Activated CD8-positive, alpha-beta memory T cell treated with anti-CD3 and anti-CD28 coated beads, Interleukin-2, amount 10 ng/mL, durations not matched to agents 7 days and 5 days (primary cell): ENCODE measurements around the gene PDIA6. TPM values are rescaled to one million over a fixed set of nuclear protein-coding genes. Genes with fewer than 3 reads are reported as not detected.
"Not testable (repeated sequence)": the region's sequence is repeated elsewhere in the genome, so short reads cannot be mapped to it uniquely, and the experiment has no call there.

Source experiments
- ATAC-seq: fragments of 150-1000 bp; cut with Tn5 transposase; one replicate; pipeline ENCODE4 v1.10.0; 2021; ENCODE audit warnings: moderate library complexity
- CTCF ChIA-PET: fragments of 350-600 bp; sonication (Branson Sonifier 250); formaldehyde crosslinking; loops from one replicate; lab custom pipeline; 2021; ENCODE audit warnings: antibody characterized with exemption; lab: Charles Lee
- DNase-seq: peaks from one replicate; pipeline ENCODE4 v3.0.0-alpha.2; 2020
- H3K27ac Mint-ChIP-seq: one replicate; pipeline ENCODE4 v1.8.0; 2021; ENCODE audit warnings: mild to moderate bottlenecking, mixed read lengths
- H3K27me3 Mint-ChIP-seq: one replicate; pipeline ENCODE4 v1.8.0; 2021; ENCODE audit warnings: mixed read lengths
- H3K36me3 Mint-ChIP-seq: one replicate; pipeline ENCODE4 v1.8.0; 2021; ENCODE audit warnings: mild to moderate bottlenecking, mixed read lengths
- H3K4me1 Mint-ChIP-seq: one replicate; pipeline ENCODE4 v1.8.0; 2021; ENCODE audit warnings: mixed read lengths
- H3K4me3 Mint-ChIP-seq: one replicate; pipeline ENCODE4 v1.8.0; 2021; ENCODE audit warnings: mild to moderate bottlenecking, moderate library complexity, mixed read lengths
- H3K9me3 Mint-ChIP-seq: one replicate; pipeline ENCODE4 v1.8.0; 2022; ENCODE audit warnings: low read depth, mixed read lengths
- total RNA-seq, 2 experiments: library from RNA; stranded (reverse); gene quantifications; one replicate each; pipeline ENCODE4 v1.2.3, GENCODE V29; 2021

Gene PDIA6
- total RNA-seq, 2 experiments from 2014 or later = 134 to 174 TPM

DNA sequence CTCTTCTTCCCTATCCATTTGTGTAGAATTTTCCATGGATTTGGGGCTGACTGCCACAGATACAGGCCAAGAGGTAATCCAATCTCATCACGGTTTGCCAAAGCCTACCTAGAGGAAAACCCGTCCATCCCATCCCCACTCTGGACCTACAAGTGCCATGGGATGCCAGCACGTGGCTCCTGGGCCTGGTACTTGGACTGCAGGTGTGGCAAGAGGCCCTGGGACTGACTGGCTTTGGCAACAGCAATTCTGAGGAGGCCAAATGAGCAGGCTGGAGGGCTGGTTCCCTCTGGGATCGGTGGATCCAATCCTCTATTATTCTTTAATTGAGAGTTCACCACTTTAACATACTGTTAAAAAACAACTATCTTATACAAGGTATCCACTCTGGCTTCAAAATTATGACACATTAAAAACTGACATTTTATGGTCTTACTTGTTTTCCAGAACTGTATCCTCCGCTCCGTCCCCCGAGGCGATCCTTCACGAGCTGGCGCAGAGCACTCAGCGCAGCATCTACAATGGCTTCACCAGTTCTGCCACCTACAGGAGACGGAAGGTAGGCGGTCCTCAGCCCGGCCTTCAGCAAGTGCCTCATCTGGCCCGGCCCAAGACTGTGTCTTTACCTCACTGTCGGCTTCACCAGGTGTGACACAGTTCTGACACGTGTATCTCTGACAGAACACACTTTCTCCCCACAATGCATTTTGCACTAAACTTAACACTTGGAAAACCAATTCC, 19.8 kb downstream of the PDIA6 start:
- no peaks in the 10 kb centered on the region for H3K27me3 Mint-ChIP-seq
- H3K9me3 Mint-ChIP-seq = no peaks in the 10 kb centered on the region
- peaks cover 64% of the 10 kb centered on the region for H3K36me3 Mint-ChIP-seq
- H3K4me3 Mint-ChIP-seq = no peak overlapping the region
- ATAC-seq (no peak), DNase-seq (no peak)
- H3K4me1 Mint-ChIP-seq = peaks cover 29% of the 10 kb centered on the region
- CTCF ChIA-PET = interaction anchor here (0.6 to 1.7 kb wide), 4 partner anchors 9 to 332 kb away, joined by 3 to 4 read pairs (median 4); no protein-coding TSS in a partner anchor
- peak overlapping the region; percentile 5 for H3K27ac Mint-ChIP-seq

DNA sequence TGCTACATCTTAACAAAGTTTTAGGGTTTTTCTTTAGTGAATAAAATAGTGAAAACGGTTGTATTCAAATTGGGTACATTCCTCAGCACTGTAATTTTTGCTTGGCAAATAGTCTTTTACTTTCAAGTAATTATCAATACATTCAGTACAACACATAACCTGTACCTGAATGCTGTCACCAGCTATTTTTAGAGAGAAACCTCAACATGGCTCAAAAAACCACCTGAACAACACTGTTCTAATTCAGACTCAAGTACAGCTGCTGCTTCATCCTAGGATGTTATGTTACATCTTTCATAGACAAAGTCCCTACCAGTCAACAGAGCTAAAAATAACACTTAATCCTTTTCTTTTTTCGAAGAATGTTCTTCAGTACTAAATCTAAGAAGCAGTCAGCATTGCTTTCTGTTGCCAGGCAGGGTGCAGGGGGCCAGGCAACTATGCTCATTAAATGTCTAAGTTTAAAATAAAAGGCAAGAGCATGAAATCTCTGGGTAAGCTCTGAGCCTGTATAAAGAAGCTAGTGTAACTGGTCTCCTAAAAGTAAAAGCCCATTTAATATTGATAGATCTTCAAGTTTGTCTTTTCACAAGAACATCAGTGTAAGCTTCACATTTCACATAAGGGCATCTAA, 20.5 kb downstream of the PDIA6 start:
- ATAC-seq (no peak), DNase-seq (no peak)
- Mint-ChIP-seq H3K36me3 (peaks cover 67% of the 10 kb centered on the region), H3K4me1 (peaks cover 30% of the 10 kb centered on the region), H3K9me3 (no peaks in the 10 kb centered on the region), H3K27me3 (no peaks in the 10 kb centered on the region), H3K27ac (peak overlapping the region; percentile 85), H3K4me3 (no peak overlapping the region)
- CTCF ChIA-PET = interaction anchor here (0.6 to 1.7 kb wide), 5 partner anchors 8 to 332 kb away, joined by 3 to 4 read pairs (median 4); partner anchors contain the start of gene PDIA6

- Mint-ChIP-seq H3K4me3 (peak overlapping the region; percentile 66), H3K36me3 (peaks cover 66% of the 10 kb centered on the region), H3K9me3 (no peaks in the 10 kb centered on the region), H3K27me3 (no peaks in the 10 kb centered on the region), H3K27ac (peak overlapping the region; percentile 85), H3K4me1 (peaks cover 28% of the 10 kb centered on the region)
- CTCF ChIA-PET = no interaction called here
- peak; percentile 92 for ATAC-seq
- peak; percentile 55 for DNase-seq
Measured at GRCh38 chr2:10790228-10790973, 22.2 kb downstream of the PDIA6 start.

- H3K4me1 Mint-ChIP-seq = peaks cover 28% of the 10 kb centered on the region
- H3K27me3 Mint-ChIP-seq = no peaks in the 10 kb centered on the region
- no peak overlapping the region for H3K27ac Mint-ChIP-seq
- no peak overlapping the region for H3K4me3 Mint-ChIP-seq
- DNase-seq = no peak
- peaks cover 71% of the 10 kb centered on the region for H3K36me3 Mint-ChIP-seq
- no peak for ATAC-seq
- no peaks in the 10 kb centered on the region for H3K9me3 Mint-ChIP-seq
- CTCF ChIA-PET = interaction anchor here (0.6 kb wide), 2 partner anchors 12 to 379 kb away, joined by 3 to 4 read pairs; no protein-coding TSS in a partner anchor
Measured at GRCh38 chr2:10788855-10789254, 23.7 kb downstream of the PDIA6 start.

DNA sequence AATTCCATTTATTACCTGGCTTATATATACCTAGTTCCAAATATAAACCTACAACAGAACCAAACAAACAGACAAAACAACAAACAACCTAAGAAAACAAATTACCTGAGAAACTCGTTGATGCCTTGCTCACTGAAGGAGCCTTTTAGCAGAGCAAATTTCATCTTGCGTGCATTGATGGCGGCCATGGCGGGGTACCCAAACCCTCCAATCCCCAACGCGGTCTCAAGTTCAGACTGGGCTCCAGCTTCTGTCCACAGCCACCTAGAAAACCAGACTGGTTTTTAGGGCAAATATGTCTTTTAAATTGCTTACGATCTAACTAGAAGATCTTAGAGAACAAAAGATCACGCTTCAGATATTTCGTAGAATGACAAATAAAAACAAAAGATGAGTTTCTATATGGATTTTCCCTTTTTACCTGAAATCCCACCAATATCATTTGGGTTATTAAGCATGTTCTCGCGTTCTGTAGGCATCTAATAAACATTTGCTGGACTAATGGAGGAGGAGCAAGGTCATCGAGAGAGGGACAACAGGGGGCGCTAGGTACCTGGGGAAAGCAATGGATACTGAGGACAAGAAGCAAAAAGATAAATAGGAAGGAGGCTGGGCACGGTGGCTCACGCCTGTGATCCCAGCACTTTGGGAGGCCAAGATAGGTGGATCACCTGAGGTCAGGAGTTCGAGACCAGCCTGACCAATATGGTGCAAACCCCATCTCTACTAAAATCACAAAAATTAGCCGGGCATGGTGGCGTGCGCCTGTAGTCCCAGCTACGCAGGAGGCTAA, 25.2 kb downstream of the PDIA6 start:
- Mint-ChIP-seq H3K4me1 (peaks cover 21% of the 10 kb centered on the region), H3K4me3 (no peak overlapping the region), H3K27ac (no peak overlapping the region), H3K27me3 (no peaks in the 10 kb centered on the region), H3K36me3 (peaks cover 72% of the 10 kb centered on the region), H3K9me3 (no peaks in the 10 kb centered on the region)
- DNase-seq (no peak), ATAC-seq (no peak)
- CTCF ChIA-PET = no interaction called here

- CTCF ChIA-PET = interaction anchor here (1.0 kb wide), 1 partner anchor 13 kb away, joined by 4 read pairs; no protein-coding TSS in a partner anchor
- Mint-ChIP-seq H3K9me3 (no peaks in the 10 kb centered on the region), H3K4me3 (no peak overlapping the region), H3K27me3 (no peaks in the 10 kb centered on the region), H3K36me3 (peaks cover 66% of the 10 kb centered on the region), H3K27ac (no peak overlapping the region), H3K4me1 (peaks cover 12% of the 10 kb centered on the region)
- DNase-seq (no peak), ATAC-seq (no peak)
Measured at GRCh38 chr2:10786240-10786982, 26.2 kb downstream of the PDIA6 start.

DNA sequence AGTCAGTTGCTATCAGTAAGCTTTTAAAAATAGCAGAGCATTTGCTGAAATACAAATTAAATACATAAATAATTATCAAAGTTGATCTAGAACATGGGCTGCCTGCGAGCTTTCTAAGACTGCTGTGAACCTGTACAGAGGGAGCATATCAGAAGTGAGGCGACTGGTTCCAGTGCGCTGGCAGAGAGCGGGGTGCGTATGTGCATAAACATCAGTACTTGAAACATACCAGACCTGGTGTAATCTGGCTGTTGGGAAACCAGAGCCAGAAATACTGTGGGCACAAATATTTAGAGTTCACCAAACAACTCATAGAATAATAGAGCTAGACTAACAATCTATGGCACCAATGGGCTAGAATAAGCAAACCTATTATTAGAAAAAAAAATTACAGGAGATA, 27.3 kb downstream of the PDIA6 start:
- CTCF ChIA-PET = interaction anchor here (0.9 to 1.0 kb wide), 3 partner anchors 14 to 48 kb away, joined by 3 to 4 read pairs (median 4); no protein-coding TSS in a partner anchor
- H3K4me3 Mint-ChIP-seq = no peak overlapping the region
- no peak overlapping the region for H3K27ac Mint-ChIP-seq
- ATAC-seq = no peak
- H3K36me3 Mint-ChIP-seq = peaks cover 57% of the 10 kb centered on the region
- H3K9me3 Mint-ChIP-seq = no peaks in the 10 kb centered on the region
- H3K27me3 Mint-ChIP-seq = no peaks in the 10 kb centered on the region
- H3K4me1 Mint-ChIP-seq = peaks cover 3% of the 10 kb centered on the region
- no peak for DNase-seq

DNA sequence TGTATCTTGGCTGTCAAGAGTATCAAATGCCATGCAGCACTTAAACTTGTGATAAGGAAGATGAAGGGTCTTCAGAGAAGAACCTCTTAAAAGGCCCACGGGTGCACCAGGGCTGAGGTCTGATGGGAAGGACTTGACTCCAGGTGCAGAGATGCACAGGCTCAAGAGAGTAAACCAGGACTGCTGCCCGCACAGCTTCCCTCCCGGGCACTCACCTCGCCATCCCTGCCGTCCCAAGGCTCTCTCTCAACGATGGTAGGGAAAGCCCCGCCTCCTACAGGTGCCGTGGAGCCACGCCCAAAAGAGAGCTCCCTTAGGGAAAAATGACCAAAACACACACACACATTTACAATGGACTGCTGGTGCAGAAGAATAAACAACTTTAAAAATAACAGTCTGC, 27.9 kb downstream of the PDIA6 start:
- Mint-ChIP-seq H3K4me1 (peaks cover 1% of the 10 kb centered on the region), H3K27me3 (no peaks in the 10 kb centered on the region), H3K36me3 (peaks cover 59% of the 10 kb centered on the region), H3K27ac (no peak overlapping the region), H3K9me3 (no peaks in the 10 kb centered on the region), H3K4me3 (no peak overlapping the region)
- CTCF ChIA-PET = interaction anchor here (0.9 to 1.4 kb wide), 4 partner anchors 8 to 48 kb away, joined by 3 to 4 read pairs (median 4); no protein-coding TSS in a partner anchor
- DNase-seq = no peak
- no peak for ATAC-seq

GRCh38 chr2:10783421-10783820, 29.2 kb downstream of the PDIA6 start:
- Mint-ChIP-seq H3K9me3 (no peaks in the 10 kb centered on the region), H3K36me3 (peaks cover 48% of the 10 kb centered on the region), H3K4me1 (peaks cover 1% of the 10 kb centered on the region), H3K27me3 (no peaks in the 10 kb centered on the region), H3K27ac (no peak overlapping the region), H3K4me3 (no peak overlapping the region)
- CTCF ChIA-PET = interaction anchor here (1.4 kb wide), 1 partner anchor 10 kb away, joined by 4 read pairs; no protein-coding TSS in a partner anchor
- ATAC-seq (no peak), DNase-seq (no peak)

DNA sequence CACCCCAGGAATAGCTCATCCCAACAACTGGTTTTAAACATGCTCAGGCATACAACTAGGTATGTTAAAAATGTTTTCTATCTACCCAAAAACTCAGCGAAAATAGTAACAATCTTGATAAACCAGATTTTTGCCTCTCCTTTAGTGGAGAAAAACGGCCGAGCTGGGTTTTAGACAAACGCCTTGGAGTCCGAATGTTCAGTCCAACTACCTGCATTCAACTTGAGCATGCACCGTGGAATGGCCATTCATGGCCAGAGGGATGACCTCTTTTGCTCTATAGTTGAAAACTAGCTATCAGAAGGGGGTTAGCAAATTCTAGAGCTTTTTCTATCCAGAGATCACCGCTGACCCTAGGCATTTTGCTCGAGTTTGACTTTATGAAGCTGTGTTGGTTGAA, 30.8 kb downstream of the PDIA6 start:
- peaks cover 34% of the 10 kb centered on the region for H3K36me3 Mint-ChIP-seq
- H3K4me1 Mint-ChIP-seq = no peaks in the 10 kb centered on the region
- no peak overlapping the region for H3K27ac Mint-ChIP-seq
- no peaks in the 10 kb centered on the region for H3K27me3 Mint-ChIP-seq
- CTCF ChIA-PET = interaction anchor here (1.2 kb wide), 1 partner anchor 20 kb away, joined by 3 read pairs; no protein-coding TSS in a partner anchor
- DNase-seq = no peak
- ATAC-seq = no peak
- H3K9me3 Mint-ChIP-seq = no peaks in the 10 kb centered on the region
- H3K4me3 Mint-ChIP-seq = no peak overlapping the region

- DNase-seq, H3K4me3 Mint-ChIP-seq, H3K9me3 Mint-ChIP-seq, H3K27me3 Mint-ChIP-seq, H3K27ac Mint-ChIP-seq, ATAC-seq, H3K4me1 Mint-ChIP-seq, CTCF ChIA-PET: not testable (repeated sequence)
- H3K36me3 Mint-ChIP-seq = peaks cover 27% of the 10 kb centered on the region
Measured at GRCh38 chr2:10780821-10781220, 31.8 kb downstream of the PDIA6 start.

- H3K27me3 Mint-ChIP-seq = no peaks in the 10 kb centered on the region
- no peak overlapping the region for H3K27ac Mint-ChIP-seq
- H3K4me1 Mint-ChIP-seq = no peaks in the 10 kb centered on the region
- no peak for ATAC-seq
- no peak for DNase-seq
- no peak overlapping the region for H3K4me3 Mint-ChIP-seq
- H3K9me3 Mint-ChIP-seq = no peaks in the 10 kb centered on the region
- CTCF ChIA-PET = no interaction called here
- peaks cover 27% of the 10 kb centered on the region for H3K36me3 Mint-ChIP-seq
Measured at GRCh38 chr2:10780491-10780820, 32.1 kb downstream of the PDIA6 start.
